Panc1 (cell line): ENCODE measurements around the gene SLC43A2.

Source experiments
- CTCF ChIP-seq: fragments of 450-650 bp; IDR thresholded peaks from 2 replicates; pipeline ENCODE4 v1.5.1; 2017; ENCODE audit warnings: mild to moderate bottlenecking
- POLR2AphosphoS5 ChIP-seq: IDR thresholded peaks from 2 replicates; pipeline ENCODE4 v1.6.1; 2012; ENCODE audit warnings: mild to moderate bottlenecking, low read depth, low read length, moderate library complexity

GRCh38 chr17:1577182-1577581 lies 51.5 kb downstream of the SLC43A2 start:
- TF ChIP-seq POLR2AphosphoS5: no peak
- TF ChIP-seq CTCF: no peak
